Endodermal cell (in vitro differentiated cells): Measurements from ENCODE around the gene SULT6B1. TPM values are rescaled to one million over a fixed set of nuclear protein-coding genes. Genes with fewer than 3 reads are reported as not detected.

Experiments
- DNase-seq: peaks from one replicate; pipeline ENCODE4 v3.0.0-alpha.2; 2017
- H3K27ac ChIP-seq: 2 replicates; pipeline ENCODE4 v1.5.1; 2013; ENCODE audit warnings: mild to moderate bottlenecking, low read depth, low read length, moderate library complexity
- H3K27me3 ChIP-seq: 2 replicates; pipeline ENCODE4 v1.6.1; 2013; ENCODE audit warnings: mild to moderate bottlenecking, low read length, moderate library complexity; ENCODE audit not compliant: insufficient read depth, control insufficient read depth, poor library complexity, severe bottlenecking
- H3K36me3 ChIP-seq: 2 replicates; pipeline ENCODE4 v1.7.0; 2013; ENCODE audit warnings: mild to moderate bottlenecking, low read length, moderate library complexity; ENCODE audit not compliant: control insufficient read depth, insufficient read depth
- H3K4me1 ChIP-seq: one replicate; pipeline ENCODE4 v1.7.0; 2013; ENCODE audit warnings: low read length; ENCODE audit not compliant: control insufficient read depth, insufficient read depth
- H3K4me3 ChIP-seq: 2 replicates; pipeline ENCODE4 v1.5.1; 2013; ENCODE audit warnings: mild to moderate bottlenecking, low read length, moderate library complexity
- H3K9ac ChIP-seq: 2 replicates; pipeline ENCODE4 v1.6.1; 2013; ENCODE audit warnings: mild to moderate bottlenecking, low read length, moderate library complexity; ENCODE audit not compliant: poor library complexity, severe bottlenecking; ENCODE audit errors: extremely low read depth
- H3K9me3 ChIP-seq: 2 replicates; pipeline ENCODE4 v1.6.1; 2013; ENCODE audit warnings: mild to moderate bottlenecking, low read length, moderate library complexity; ENCODE audit not compliant: control insufficient read depth
- H3K27ac Mint-ChIP-seq: 2 replicates; pipeline ENCODE4 v1.8.0; 2020; ENCODE audit warnings: mixed read lengths
- H3K27me3 Mint-ChIP-seq: 2 replicates; pipeline ENCODE4 v1.8.0; 2021; ENCODE audit warnings: mild to moderate bottlenecking, mixed read lengths; ENCODE audit not compliant: insufficient read depth
- H3K36me3 Mint-ChIP-seq: 2 replicates; pipeline ENCODE4 v1.8.0; 2020; ENCODE audit warnings: low read depth, mixed read lengths
- H3K4me1 Mint-ChIP-seq: 2 replicates; pipeline ENCODE4 v1.8.0; 2020; ENCODE audit warnings: mixed read lengths
- H3K4me3 Mint-ChIP-seq: 2 replicates; pipeline ENCODE4 v1.8.0; 2020; ENCODE audit warnings: mild to moderate bottlenecking, moderate library complexity, mixed read lengths
- H3K9me3 Mint-ChIP-seq: 2 replicates; pipeline ENCODE4 v1.8.0; 2020; ENCODE audit warnings: mild to moderate bottlenecking, mixed read lengths
- WGBS, 2 experiments: methylation state at CpG; one replicate each; pipeline versions ENCODE4 v1.1.5 to v1.1.7; 2013; ENCODE audit warnings: missing lambda C conversion rate in 2 of 2, mixed read lengths in 1 of 2; ENCODE audit not compliant: insufficient coverage in 1 of 2, insufficient read length in 1 of 2; 5-methylcytosine and 5-hydroxymethylcytosine counted together
- total RNA-seq, 2 donors: library from RNA; stranded (reverse); fragmentation: NEBNext Ultra II Directional in 1 of 2; extraction: Animal tissue kit (Norgen Biotek cat#: 25700) in 1 of 2; gene quantifications; 2 replicates in 1 of 2; 3 replicates in 1 of 2; pipeline ENCODE4 v1.2.1, GENCODE V29; 2021
- TF ChIP-seq, protein P1 (sequence below): fragments of 200-600 bp; sonication (generic); conservative IDR thresholded peaks from 2 replicates; pipeline ENCODE4 v1.5.0; 2021; ENCODE audit warnings: antibody characterized with exemption, mild to moderate bottlenecking

The SULT6B1 gene
- total RNA-seq, 2 donors from 2014 or later, result not detected

DNA sequence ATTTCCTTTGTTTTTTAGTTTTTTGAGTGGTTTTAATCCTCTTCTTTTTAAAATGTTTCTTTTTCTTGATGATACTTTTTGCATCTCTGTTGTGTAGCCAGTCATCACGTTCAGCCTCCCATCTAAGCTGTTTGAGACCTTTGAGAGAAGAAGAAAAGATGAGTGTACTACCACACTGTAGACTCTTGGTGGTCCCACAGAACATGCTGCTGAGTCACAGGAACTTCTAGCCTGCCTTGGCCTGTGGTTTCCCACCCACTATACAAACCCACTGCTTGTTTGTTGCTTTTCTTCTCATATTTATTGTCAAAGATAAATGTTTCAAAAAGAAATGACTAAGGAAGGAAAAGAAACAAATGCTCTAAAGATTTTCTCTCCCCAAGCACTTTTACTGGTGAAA lies 13.3 kb upstream of the SULT6B1 start:
- WGBS, 2 experiments, result 89% methylated on average over 1 of the region's 1 CpG; no CpG with 5 or more reads in 1 of the 2 experiments
- peaks cover 57% of the 10 kb centered on the region for H3K36me3 Mint-ChIP-seq

DNA sequence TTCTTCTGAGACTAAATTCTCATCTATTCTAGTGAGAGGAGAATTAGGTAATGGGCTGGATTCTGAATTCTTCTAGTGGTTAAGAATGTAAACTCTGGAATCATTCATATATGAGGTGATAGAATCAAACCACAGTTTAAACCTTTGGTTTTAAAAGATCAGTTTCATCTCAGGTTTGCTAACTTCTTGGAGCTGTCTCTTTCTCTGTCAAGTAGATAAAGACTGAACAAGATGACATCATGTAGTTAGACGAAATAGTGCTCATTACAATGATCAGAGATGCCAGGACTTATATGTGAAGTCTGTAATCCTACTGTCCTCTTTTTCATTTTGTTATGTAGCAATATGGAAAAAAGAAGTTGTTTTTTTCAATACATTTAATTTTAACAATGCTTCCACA lies 12.7 kb upstream of the SULT6B1 start:
- peaks cover 26% of the 10 kb centered on the region for H3K4me1 Mint-ChIP-seq
- H3K4me3 ChIP-seq, result no peak overlapping the region
- H3K4me3 Mint-ChIP-seq, result no peak overlapping the region
- no peak overlapping the region for H3K27ac ChIP-seq
- no peak overlapping the region for H3K27ac Mint-ChIP-seq
- H3K9ac ChIP-seq, result no peak overlapping the region
- WGBS, 2 experiments, result 91% methylated on average over 1 of the region's 1 CpG; no CpG with 5 or more reads in 1 of the 2 experiments
- peaks cover 20% of the 10 kb centered on the region for H3K9me3 Mint-ChIP-seq
- H3K27me3 ChIP-seq, result no peaks in the 10 kb centered on the region
- peaks cover 43% of the 10 kb centered on the region for H3K36me3 ChIP-seq
- peaks cover 4% of the 10 kb centered on the region for H3K4me1 ChIP-seq
- H3K36me3 Mint-ChIP-seq, result peaks cover 53% of the 10 kb centered on the region
- H3K9me3 ChIP-seq, result peaks cover 22% of the 10 kb centered on the region
- no peaks in the 10 kb centered on the region for H3K27me3 Mint-ChIP-seq
- TF ChIP-seq, protein P1, sequence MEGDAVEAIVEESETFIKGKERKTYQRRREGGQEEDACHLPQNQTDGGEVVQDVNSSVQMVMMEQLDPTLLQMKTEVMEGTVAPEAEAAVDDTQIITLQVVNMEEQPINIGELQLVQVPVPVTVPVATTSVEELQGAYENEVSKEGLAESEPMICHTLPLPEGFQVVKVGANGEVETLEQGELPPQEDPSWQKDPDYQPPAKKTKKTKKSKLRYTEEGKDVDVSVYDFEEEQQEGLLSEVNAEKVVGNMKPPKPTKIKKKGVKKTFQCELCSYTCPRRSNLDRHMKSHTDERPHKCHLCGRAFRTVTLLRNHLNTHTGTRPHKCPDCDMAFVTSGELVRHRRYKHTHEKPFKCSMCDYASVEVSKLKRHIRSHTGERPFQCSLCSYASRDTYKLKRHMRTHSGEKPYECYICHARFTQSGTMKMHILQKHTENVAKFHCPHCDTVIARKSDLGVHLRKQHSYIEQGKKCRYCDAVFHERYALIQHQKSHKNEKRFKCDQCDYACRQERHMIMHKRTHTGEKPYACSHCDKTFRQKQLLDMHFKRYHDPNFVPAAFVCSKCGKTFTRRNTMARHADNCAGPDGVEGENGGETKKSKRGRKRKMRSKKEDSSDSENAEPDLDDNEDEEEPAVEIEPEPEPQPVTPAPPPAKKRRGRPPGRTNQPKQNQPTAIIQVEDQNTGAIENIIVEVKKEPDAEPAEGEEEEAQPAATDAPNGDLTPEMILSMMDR, result no peak
- no peak for DNase-seq

More for the DNA sequence above, 13.3 kb upstream of the SULT6B1 start:
- TF ChIP-seq, protein P1, result peak; percentile 13
- Histone ChIP-seq H3K4me3 (no peak overlapping the region), H3K27me3 (no peaks in the 10 kb centered on the region), H3K36me3 (peaks cover 48% of the 10 kb centered on the region), H3K27ac (no peak overlapping the region), H3K4me1 (peaks cover 4% of the 10 kb centered on the region), H3K9ac (no peak overlapping the region), H3K9me3 (peaks cover 28% of the 10 kb centered on the region)
- no peak for DNase-seq
- Mint-ChIP-seq H3K27ac (no peak overlapping the region), H3K4me3 (no peak overlapping the region), H3K9me3 (peaks cover 18% of the 10 kb centered on the region), H3K27me3 (no peaks in the 10 kb centered on the region), H3K4me1 (peaks cover 29% of the 10 kb centered on the region)

DNA sequence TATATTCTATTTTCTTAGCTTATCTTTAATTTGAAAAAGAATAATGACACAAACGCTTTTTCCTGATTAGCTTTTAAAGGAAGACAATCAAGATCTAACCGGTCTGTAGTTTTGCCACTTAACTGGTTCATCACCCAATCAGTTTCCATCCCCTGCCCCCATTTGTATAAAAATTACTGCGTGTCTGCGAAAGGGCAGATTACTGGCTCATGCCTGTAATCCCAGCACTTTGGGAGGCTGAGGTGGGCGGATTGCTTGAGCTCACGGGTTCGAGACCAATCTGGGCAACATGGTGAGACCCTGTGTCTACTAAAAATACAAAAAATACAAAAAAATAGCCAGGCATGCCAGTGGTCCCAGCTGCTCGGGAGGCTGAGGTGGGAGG lies 10.2 kb upstream of the SULT6B1 start:
- H3K9me3 Mint-ChIP-seq, result peaks cover 10% of the 10 kb centered on the region
- peaks cover 30% of the 10 kb centered on the region for H3K36me3 Mint-ChIP-seq
- no peaks in the 10 kb centered on the region for H3K27me3 Mint-ChIP-seq
- no peak overlapping the region for H3K4me3 Mint-ChIP-seq
- H3K36me3 ChIP-seq, result peaks cover 37% of the 10 kb centered on the region
- H3K27ac Mint-ChIP-seq, result peak overlapping the region; percentile 88
- H3K4me3 ChIP-seq, result no peak overlapping the region
- no peaks in the 10 kb centered on the region for H3K27me3 ChIP-seq
- no peak overlapping the region for H3K27ac ChIP-seq
- TF ChIP-seq, protein P1, result no peak
- peak overlapping the region; percentile 8 for H3K9ac ChIP-seq
- no peak for DNase-seq
- H3K4me1 Mint-ChIP-seq, result peaks cover 11% of the 10 kb centered on the region
- peaks cover 4% of the 10 kb centered on the region for H3K4me1 ChIP-seq
- H3K9me3 ChIP-seq, result peaks cover 11% of the 10 kb centered on the region
- WGBS, 2 experiments, result 80 to 86% methylated on average over 6 to 8 of the region's 8 CpGs
